ENCODE results near the gene PHACTR1.
A peak's percentile ranks its signal among the peaks of the same experiment; 100 is the strongest.
"Not testable (repeated sequence)": the region's sequence is repeated elsewhere in the genome, so short reads cannot be mapped to it uniquely, and the experiment has no call there.

The PHACTR1 gene

DNA sequence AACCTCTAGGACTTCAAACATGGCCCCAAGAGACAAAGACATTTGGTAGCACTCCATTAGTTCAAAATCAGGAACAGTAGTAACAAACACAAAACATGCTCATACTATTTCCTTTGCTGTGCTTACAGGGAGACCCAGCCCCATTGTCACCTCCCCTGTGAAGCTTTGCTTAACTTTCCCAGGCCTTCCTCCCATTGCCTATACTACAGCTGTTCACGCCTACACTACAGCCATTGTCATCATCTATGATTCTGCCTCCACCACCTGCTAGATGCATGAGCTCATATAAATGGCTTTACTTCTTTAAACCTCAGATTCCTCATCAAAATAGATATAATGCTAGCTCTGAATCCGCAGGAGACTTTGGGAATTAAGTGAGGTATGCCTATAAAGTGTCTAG, 8.7 kb downstream of the PHACTR1 start:
- Mint-ChIP-seq H3K4me1 (ENCODE audit: low read depth) (no peaks in the 10 kb centered on the region), H3K9me3 (peaks cover 4% of the 10 kb centered on the region), H3K4me3 (no peak overlapping the region), H3K27ac (no peak overlapping the region), H3K27me3 (peaks cover 8% of the 10 kb centered on the region), H3K36me3 (ENCODE audit: low read depth) (no peaks in the 10 kb centered on the region)

DNA sequence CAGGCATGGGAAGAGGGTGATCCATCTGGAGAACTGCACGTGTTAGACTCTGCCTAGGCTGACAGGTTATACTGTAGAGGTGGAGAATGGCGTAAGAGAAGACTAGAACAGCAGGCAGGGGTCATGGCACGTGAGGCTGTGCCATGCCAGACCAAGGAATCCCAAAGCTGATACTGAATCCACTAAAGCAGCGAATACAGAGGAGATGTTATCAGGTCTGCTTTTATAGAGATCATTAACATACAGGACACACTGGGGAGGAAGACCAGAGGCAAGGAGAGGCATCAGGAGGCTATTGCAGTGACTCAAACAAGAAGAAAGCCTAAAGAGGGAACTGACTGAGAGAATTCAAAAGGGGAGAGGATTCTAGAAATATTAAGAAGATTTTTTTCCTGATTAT, 12.9 kb downstream of the PHACTR1 start:
- H3K9me3 Mint-ChIP-seq: peaks cover 5% of the 10 kb centered on the region
- no peaks in the 10 kb centered on the region for H3K36me3 Mint-ChIP-seq (ENCODE audit: low read depth)
- no peaks in the 10 kb centered on the region for H3K4me1 Mint-ChIP-seq (ENCODE audit: low read depth)
- H3K27me3 Mint-ChIP-seq: peaks cover 8% of the 10 kb centered on the region
- H3K27ac Mint-ChIP-seq: no peak overlapping the region
- H3K4me3 Mint-ChIP-seq: no peak overlapping the region

DNA sequence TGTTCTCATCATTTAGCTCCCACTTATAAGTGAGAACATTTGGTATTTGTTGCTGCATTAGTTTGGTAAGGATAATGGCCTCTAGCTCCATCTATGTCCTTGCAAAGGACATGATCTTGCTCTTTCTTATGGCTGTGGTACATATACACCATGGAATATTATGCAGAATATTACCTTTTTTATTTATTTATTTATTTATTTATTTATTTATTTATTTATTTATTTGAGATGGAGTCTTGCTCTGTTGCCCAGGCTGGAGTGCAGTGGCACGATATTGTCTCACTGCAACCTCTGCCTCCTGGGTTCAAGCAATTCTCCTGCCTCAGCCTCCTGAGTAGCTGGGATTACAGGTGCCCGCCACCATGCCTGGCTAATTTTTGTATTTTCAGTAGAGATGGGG, 14.2 kb downstream of the PHACTR1 start:
- not testable (repeated sequence) for H3K27ac Mint-ChIP-seq

DNA sequence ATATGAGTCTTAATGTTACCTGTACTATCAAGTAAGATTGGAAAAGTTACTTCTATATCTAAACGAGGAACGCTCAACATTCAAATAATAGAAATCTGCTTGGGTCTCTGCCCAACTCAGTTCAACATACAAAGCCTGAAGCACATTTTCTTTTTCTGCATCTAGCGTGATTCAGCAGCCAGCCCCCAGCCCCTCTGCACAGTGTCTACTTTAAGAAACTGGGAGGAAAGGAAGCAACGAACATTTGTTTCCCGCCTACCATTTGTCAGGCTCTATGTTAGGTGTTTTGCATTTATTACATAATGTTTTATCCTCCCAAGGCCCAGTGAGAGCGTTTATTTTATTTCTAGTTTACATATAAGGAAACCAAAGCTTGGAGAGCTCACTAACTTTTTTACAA, 17.3 kb downstream of the PHACTR1 start:
- Mint-ChIP-seq H3K27ac (no peak overlapping the region), H3K27me3 (peaks cover 11% of the 10 kb centered on the region), H3K9me3 (peaks cover 4% of the 10 kb centered on the region), H3K4me1 (ENCODE audit: low read depth) (no peaks in the 10 kb centered on the region), H3K4me3 (no peak overlapping the region), H3K36me3 (ENCODE audit: low read depth) (no peaks in the 10 kb centered on the region)

More for the DNA sequence above, 14.2 kb downstream of the PHACTR1 start:
- H3K27me3 Mint-ChIP-seq; H3K36me3 Mint-ChIP-seq (ENCODE audit: low read depth); H3K9me3 Mint-ChIP-seq; H3K4me1 Mint-ChIP-seq (ENCODE audit: low read depth); H3K4me3 Mint-ChIP-seq: not testable (repeated sequence)

DNA sequence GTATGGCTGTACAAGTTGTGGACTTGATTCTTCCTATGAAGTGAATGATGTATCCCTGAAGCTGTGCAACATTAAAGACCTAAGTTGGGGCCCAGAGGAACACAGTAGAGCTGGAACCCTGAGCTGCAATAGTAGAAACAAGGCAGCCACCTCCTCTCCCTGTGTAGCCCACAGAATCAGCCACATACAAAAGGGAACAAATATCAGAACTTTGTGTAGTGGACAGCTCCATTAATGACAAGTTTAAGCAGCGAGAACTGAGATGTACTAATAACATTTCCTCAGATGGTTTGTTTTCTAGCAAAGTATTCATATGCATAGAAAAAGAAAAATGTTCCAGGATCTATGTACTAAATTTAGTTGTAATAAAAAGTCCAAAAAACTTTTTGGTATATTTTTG, 19.2 kb downstream of the PHACTR1 start:
- Mint-ChIP-seq H3K9me3 (peaks cover 4% of the 10 kb centered on the region), H3K27me3 (peaks cover 11% of the 10 kb centered on the region), H3K4me1 (ENCODE audit: low read depth) (no peaks in the 10 kb centered on the region), H3K36me3 (ENCODE audit: low read depth) (no peaks in the 10 kb centered on the region), H3K27ac (no peak overlapping the region), H3K4me3 (no peak overlapping the region)

DNA sequence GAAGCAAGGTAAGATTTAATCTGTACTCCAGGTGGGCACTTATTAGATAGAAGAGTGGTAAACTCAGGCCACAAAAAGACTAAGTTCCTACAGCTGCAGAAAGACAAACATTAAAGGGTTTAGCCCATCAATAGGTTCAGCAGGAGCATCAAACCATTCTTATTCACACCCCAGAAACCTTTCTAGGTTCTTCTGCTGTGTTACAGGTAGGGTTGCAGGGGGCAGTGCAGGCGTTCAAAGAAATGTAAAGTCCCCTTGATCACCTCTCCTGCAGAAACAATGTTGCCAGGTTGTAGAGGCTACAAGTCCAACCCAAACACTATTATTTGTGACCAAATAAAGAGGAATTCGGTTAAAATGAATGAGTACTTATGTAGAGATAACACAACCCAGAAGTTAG, 31.8 kb downstream of the PHACTR1 start:
- peaks cover 13% of the 10 kb centered on the region for H3K9me3 Mint-ChIP-seq
- H3K27ac Mint-ChIP-seq: no peak overlapping the region
- H3K4me3 Mint-ChIP-seq: no peak overlapping the region
- no peaks in the 10 kb centered on the region for H3K4me1 Mint-ChIP-seq (ENCODE audit: low read depth)
- H3K36me3 Mint-ChIP-seq (ENCODE audit: low read depth): peaks cover 3% of the 10 kb centered on the region
- peaks cover 62% of the 10 kb centered on the region for H3K27me3 Mint-ChIP-seq

DNA sequence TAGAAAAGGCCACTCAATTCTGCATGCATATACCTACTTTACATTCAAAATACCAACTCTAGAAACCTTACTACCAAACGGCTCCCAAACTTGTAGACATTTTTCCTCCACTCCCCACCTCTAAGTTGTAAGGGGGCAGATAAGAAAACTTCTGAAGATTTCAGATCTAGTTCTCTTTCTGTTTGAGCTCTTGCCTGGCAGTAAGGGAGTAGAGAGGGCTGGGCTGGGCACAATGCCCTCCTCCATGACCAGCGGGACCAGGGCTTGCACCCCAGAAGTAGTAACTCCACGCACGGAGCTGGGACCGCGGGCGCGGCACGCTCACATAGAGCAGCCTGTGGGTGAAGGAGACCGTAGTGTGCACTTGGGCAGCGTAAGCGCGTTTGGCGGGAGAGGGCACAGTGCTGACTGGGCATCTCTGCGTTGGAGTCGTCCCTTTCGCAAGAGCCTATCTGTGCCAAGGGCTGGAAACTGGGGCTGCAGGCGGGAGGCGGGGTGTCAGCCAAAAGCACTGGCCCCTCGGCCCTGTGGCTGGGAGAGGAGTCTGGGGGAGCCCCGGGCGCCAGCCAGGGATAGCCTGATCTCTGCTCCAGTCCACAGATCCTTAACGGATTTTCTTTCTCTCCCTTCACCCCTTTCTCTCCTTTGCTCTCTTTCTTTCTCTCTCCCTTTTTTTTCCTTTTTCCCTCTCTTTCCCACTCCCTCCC, 32.4 kb downstream of the PHACTR1 start:
- no peaks in the 10 kb centered on the region for H3K4me1 Mint-ChIP-seq (ENCODE audit: low read depth)
- peaks cover 3% of the 10 kb centered on the region for H3K36me3 Mint-ChIP-seq (ENCODE audit: low read depth)
- peaks cover 13% of the 10 kb centered on the region for H3K9me3 Mint-ChIP-seq
- H3K27ac Mint-ChIP-seq: no peak overlapping the region
- H3K27me3 Mint-ChIP-seq: peaks cover 62% of the 10 kb centered on the region
- no peak overlapping the region for H3K4me3 Mint-ChIP-seq

DNA sequence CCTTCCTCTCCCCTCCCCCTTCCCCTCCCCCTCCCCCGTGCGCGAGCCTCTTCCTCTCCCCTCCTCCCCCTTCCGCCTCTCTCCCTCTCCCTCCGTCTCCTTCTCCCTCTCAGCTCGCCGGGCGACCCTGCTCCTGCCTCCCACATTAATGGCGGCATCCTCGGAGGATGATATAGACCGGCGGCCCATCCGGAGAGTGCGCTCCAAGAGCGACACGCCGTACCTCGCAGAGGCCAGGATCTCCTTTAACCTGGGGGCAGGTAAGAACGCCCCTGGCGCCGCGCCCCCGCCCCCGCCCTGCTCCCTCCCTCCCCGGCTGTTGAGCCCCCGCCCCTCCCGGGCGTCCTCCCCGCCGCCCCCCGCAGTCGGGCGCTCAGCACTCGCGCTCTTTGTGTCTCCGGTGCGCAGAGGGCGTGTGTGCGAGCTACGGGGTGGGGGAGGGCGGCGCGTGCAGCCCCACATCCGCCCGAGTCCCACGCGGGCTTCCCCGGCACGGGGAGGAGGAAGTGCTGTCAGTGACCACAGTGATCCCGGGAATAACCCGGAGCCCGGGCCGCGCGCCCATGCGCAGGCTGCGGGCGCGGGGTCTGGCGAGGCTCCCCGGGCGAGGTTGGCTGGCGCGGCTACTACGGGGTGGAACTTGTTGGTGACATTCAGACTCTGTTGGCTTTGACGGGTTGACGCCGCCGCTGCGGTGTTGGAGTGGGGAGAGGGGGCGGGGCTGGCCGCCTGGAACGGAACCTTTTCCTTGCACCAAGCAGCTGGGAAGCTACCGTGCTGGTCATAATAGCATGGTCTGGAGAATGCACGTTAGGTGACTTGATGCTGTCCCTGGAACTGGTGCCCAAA, 33.2 kb downstream of the PHACTR1 start:
- Mint-ChIP-seq H3K27me3 (peaks cover 67% of the 10 kb centered on the region), H3K4me1 (ENCODE audit: low read depth) (no peaks in the 10 kb centered on the region), H3K9me3 (peaks cover 12% of the 10 kb centered on the region), H3K4me3 (peak overlapping the region; percentile 44), H3K27ac (no peak overlapping the region), H3K36me3 (ENCODE audit: low read depth) (peaks cover 3% of the 10 kb centered on the region)

DNA sequence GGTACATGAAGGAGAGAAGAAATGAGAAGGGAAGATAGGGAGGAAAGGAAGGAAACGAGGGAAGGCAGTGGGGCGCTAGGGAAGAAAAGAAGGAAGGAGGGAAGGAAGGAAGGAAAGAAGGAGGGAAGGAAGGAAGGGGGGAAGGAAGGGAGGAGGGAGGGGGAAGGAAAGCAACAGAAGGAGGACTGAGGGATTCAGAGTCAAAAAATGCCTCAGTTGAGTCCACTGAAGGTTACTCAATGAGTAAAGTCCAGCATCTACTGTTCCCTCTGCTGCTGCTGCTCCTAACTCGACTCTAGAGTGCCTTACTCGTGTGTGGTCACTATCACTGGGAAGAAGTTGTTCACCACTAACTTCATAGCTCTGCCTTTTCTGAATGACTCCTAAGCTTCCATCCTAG, 33.8 kb downstream of the PHACTR1 start:
- peaks cover 63% of the 10 kb centered on the region for H3K27me3 Mint-ChIP-seq
- H3K4me3 Mint-ChIP-seq: peak overlapping the region; percentile 44

DNA sequence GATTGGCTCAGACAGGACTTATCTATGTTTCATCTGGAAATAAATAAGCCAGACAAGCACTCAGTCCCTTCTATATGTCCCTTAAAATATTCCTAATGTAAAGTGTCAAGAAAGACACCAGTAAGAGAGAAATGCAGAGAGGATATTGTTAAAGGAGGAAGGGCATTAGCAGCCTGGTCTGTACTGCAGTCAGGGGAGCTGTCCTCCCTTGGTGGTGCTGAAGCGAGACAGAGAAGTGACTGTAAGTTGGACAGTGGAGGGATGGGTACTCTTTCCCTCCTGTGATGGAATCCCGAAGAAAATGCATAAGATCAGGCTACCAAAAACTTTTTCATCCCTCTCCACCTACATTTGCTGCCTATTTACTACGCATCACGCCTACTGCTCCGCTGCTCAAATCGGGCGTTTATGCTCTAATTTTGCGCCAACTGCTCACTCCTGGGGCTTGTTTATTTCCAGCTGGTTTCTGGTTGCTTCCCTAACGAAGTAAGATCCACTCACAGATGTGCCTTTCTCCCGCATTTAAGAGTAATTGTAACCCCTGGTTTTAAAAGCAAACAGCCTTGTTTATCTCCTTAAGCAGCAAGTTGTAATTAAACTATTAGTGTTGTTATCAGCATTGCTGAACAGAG, 35.2 kb downstream of the PHACTR1 start:
- no peaks in the 10 kb centered on the region for H3K4me1 Mint-ChIP-seq (ENCODE audit: low read depth)
- no peak overlapping the region for H3K4me3 Mint-ChIP-seq
- H3K27me3 Mint-ChIP-seq: peaks cover 62% of the 10 kb centered on the region
- H3K9me3 Mint-ChIP-seq: peaks cover under 1% of the 10 kb centered on the region
- H3K27ac Mint-ChIP-seq: no peak overlapping the region
- H3K36me3 Mint-ChIP-seq (ENCODE audit: low read depth): peaks cover 3% of the 10 kb centered on the region

More for the DNA sequence above, 33.8 kb downstream of the PHACTR1 start:
- Mint-ChIP-seq H3K27ac (no peak overlapping the region), H3K36me3 (ENCODE audit: low read depth) (peaks cover 3% of the 10 kb centered on the region), H3K9me3 (peaks cover 5% of the 10 kb centered on the region), H3K4me1 (ENCODE audit: low read depth) (no peaks in the 10 kb centered on the region)

DNA sequence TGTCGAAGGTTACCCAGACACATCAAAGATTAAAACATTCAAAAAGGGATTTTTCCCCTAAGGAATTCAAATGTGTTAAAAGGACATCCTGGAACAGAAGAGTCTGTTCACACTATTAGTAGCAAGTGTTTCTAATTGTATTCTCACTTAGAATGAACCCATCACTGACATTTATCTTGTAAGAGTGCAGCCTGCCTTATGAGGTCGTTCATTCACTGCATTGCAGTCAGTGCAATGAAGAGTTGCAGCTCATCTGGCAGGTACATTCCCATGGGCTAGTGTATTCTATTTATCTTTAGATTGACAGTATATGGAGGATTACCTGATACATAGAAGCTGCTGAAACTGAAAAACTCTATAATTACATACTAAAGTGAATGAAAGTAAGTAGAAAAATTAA, 36.5 kb downstream of the PHACTR1 start:
- H3K27me3 Mint-ChIP-seq: peaks cover 60% of the 10 kb centered on the region
- no peak overlapping the region for H3K27ac Mint-ChIP-seq
- H3K4me3 Mint-ChIP-seq: no peak overlapping the region
- peaks cover 3% of the 10 kb centered on the region for H3K36me3 Mint-ChIP-seq (ENCODE audit: low read depth)
- no peaks in the 10 kb centered on the region for H3K4me1 Mint-ChIP-seq (ENCODE audit: low read depth)
- peaks cover 7% of the 10 kb centered on the region for H3K9me3 Mint-ChIP-seq

DNA sequence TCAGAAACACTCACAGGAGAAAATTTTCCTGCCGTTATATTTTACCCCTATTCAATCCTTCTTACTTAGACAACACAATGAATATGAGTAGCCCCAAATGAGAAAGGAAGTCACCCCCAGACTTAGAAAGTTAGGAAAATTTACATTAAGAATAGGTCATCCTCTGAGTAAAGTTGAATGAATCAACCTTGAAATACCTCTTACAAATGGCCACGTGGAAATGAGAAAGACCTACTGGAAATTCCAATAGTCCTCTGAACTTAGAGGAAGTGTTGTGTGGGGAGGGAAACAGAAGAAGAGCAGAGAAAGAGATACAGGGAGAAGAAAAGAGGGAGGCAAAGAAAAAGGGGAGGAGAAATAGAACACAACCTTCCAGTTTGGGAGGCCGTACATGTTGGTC, 43.7 kb downstream of the PHACTR1 start:
- Mint-ChIP-seq H3K4me3 (no peak overlapping the region), H3K36me3 (ENCODE audit: low read depth) (no peaks in the 10 kb centered on the region), H3K9me3 (peaks cover 7% of the 10 kb centered on the region), H3K27ac (no peak overlapping the region), H3K27me3 (peaks cover 29% of the 10 kb centered on the region), H3K4me1 (ENCODE audit: low read depth) (no peaks in the 10 kb centered on the region)

DNA sequence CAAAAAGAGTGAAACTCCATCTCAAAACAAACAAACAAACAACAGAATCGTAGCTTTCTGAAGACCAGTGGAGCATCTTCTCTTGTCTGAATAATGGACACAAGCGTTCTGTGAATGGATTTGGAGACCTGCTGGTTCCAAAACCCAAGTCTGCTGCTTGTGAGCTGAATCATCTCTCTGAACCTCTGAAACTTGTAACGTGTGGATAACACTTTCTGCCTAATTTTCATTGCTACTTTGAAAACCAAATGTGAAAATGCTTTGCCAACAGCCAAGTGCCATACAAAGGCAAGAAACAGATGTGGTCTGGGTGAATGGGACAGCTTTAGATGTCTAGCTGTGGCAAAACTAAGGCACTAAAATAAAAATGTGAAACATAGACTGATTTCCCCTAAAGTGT, 44.3 kb downstream of the PHACTR1 start:
- peaks cover 27% of the 10 kb centered on the region for H3K27me3 Mint-ChIP-seq
- no peak overlapping the region for H3K27ac Mint-ChIP-seq
- H3K4me1 Mint-ChIP-seq (ENCODE audit: low read depth): no peaks in the 10 kb centered on the region
- H3K4me3 Mint-ChIP-seq: no peak overlapping the region
- no peaks in the 10 kb centered on the region for H3K36me3 Mint-ChIP-seq (ENCODE audit: low read depth)
- peaks cover 7% of the 10 kb centered on the region for H3K9me3 Mint-ChIP-seq

DNA sequence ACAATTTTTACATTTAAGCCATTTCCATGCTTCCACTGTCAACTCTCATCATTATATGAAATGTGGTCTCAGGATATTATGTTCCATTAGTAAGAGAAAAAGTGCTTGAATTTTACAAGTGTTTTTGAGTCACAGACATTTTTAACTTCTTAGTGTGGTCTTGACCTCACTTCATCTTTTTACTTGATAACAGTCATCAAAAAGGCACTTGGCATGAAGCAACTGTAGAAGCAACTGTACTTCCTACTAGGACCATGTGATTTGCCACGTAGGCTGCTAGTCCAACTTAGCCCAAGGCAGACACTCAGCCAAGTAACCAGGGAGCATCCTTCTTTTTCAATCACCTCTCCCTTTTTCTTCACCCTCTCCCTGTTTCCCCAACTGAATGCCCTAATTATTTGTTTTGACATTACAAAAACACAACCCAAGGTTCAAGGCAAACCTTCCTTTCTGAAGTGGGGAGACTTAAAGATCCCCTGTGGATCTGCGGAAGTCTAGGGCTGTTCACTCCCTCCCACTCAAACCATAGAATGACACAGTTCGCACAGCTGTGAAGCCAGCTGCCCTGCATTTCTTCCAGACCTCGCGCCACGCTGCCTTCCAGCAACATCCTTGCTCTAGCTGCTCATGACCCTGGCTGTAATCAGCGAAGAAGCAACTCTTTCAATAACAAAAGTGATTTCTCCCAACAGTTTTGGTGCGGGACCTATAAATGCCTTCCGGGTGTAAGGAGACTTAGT, 45.0 kb downstream of the PHACTR1 start:
- Mint-ChIP-seq H3K9me3 (peaks cover 7% of the 10 kb centered on the region), H3K27me3 (peaks cover 21% of the 10 kb centered on the region), H3K4me1 (ENCODE audit: low read depth) (no peaks in the 10 kb centered on the region), H3K36me3 (ENCODE audit: low read depth) (no peaks in the 10 kb centered on the region), H3K4me3 (no peak overlapping the region), H3K27ac (no peak overlapping the region)
